GDM1 (cell line): ENCODE data around the gene ATP10A.

ENCODE experiments used
- DNase-seq: peaks from one replicate; lab custom pipeline; 2025; lab: John Stamatoyannopoulos, UW

ATP10A gene

DNA sequence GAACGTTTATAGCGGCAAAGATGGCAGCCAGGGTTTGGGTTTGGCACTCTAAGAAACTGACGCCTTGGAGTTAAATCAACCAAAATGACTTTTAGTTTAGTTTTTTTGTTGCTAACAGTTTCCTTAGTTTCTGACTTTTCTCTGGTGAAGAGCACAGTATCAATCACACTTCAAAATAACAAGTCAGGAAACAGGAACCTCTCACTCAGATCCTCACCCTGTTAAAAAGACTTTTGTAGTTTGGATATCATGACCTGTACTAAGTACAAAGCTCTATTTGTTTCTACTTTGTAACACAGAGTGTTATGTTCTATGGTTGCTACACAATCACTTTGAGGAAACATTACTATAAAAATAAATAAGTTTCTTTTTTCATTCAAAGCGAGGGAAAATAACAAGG is 51.1 kb downstream of the ATP10A start:
- no peak for DNase-seq

DNA sequence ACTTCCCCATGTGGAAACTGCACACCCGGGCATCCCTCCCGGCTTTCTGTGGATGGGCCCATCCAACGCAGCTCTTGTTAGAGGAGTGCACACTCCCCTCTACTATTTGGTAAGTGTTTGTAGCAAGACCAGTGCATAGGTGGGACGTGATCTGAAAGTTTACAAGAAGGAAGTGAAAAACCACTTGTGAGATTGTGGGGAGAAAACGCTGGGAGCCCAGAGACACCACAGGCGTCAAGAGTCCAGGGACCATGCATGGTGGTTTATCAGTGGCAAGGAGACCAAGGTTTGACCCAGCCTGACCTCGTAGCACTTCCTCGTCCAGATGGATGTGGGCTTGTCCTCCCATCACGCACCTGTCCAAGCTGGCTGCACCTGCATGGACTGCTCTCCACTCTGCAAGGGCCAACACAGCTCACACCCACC is 51.6 kb downstream of the ATP10A start:
- DNase-seq: no peak

DNA sequence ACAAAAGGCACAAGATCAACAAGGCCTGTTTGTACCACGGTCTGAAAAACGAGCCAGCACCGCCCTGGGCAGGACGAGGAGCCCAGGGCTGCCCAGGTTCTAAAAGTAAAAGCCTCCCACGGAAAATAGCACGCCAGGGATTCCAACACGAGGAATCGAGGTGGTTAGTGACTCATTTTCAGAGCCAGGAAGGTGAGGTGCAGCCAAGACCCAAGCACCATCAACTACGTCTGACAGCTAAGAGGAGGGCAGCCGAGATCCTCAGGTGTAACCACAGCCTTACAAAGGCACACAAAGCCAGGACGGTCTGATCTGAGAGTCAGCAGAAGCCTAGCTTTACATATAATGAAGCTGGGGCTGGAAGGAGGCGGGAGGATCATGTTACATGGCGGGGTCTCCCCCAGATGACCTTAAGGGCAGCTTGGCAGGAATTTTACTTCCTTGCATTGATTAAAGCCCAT is 52.5 kb downstream of the ATP10A start:
- no peak for DNase-seq

DNA sequence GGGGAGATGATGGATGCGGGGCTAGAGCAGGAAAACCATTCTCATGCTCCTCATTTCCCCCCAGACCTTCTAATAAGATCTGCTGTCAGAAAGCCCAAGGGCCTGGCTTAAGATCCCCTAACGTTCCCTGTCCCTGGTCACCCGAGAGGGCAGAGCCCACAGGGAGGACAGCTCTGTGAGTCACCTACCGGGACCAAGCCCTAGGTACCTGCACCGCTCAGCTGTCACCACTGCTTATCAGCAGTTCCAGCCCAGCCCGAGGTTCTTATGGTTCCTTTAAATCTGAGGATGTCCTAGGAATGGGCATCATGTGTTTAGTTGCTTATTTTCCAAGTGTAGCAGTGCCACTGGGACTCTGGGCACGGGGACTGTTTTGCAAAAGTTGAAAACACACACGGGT is 53.0 kb downstream of the ATP10A start:
- no peak for DNase-seq

DNA sequence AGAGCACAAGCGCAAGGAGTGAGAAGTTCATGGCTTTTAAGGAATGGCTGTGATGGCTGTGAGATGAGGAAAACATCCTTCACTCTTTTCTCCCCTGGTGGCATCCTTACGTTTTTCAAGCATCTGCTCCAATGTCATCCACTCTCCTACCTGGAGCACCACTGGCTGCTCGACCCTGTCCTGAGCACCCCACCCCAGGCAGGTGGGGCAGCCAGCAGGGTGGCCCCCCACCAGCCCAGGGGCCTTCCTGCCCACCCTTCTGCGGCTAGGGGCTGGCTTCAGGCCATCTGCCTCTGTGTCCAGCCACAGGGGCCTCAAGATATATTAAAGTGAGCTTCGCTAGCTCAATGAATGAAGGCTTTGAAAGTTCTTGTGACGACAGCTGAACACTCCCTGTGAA is 56.1 kb downstream of the ATP10A start:
- DNase-seq: no peak

DNA sequence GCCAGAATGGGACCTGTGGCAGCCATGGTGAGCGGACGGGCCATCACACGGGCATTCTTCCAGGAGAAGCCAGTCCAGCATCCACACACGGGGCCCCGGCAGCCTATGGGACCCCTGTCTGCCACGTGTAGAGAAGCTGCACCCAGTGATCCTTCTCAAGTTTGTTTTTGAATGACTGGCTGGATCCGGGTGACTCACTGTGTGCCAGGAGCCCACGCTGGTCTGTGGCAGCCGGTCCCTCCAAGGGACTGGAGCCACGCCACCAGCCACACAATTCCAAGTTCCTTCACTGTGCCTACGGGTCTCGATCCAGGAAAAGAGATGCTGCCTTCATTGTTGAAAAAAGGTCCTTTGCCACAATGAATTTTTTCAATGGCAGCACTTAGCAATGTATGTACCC is 58.1 kb downstream of the ATP10A start:
- no peak for DNase-seq

DNA sequence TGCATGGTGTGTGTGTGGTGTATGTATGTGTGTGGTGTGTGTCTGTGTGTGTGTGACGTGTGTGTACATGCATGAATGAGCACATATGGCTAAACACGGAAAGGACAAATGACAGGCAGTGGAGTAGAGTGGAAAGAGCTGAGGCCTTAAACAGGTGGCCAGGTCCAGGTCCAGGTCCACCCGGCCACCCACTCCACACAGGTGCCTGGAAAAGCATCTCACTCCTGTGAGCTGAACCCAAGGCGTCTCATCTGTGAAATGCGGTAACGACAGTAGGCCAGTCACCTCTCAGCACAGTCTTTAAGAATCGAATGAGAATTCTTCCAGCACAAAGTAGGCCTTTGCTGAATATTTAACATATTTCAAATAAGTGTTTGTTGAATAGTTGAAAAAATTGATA is 58.7 kb downstream of the ATP10A start:
- DNase-seq: no peak

DNA sequence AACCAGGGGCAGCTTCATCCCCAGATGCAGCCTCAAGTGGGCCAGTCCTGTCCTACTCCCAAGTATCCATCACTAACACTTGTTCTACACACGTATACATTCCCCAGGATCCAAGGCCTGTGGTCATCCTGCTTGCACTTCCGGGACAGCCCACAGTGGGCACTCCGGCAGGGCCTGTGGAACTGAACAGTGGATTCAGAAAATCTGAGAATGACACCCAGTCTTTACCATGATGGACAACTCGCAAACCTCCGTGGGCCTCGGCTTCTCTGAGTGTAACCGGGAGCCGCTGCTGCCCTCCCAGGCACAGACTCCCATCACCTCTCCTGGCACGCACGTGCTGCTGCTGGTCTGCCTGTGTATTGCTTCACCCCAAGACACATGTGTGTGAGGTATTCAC is 59.6 kb downstream of the ATP10A start:
- DNase-seq: no peak

DNA sequence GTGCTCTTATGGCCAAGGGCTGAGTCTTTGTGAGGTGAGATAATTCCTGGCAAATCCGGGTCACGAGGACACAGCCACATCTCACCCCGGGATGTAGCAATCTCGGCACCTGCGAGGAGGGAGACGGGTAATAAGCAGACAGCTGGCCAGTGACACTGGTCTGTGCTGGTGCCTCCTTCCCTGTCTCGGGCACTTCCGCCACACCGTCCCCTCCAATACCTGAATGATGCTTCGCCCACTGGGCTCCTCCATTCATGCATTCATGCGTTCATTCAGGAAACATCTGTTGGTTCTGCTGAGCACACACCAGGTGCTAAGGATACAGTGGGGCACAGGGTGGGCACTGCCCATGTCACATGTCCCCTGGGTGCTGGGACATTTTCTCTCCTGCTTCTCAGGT is 60.1 kb downstream of the ATP10A start:
- no peak for DNase-seq

DNA sequence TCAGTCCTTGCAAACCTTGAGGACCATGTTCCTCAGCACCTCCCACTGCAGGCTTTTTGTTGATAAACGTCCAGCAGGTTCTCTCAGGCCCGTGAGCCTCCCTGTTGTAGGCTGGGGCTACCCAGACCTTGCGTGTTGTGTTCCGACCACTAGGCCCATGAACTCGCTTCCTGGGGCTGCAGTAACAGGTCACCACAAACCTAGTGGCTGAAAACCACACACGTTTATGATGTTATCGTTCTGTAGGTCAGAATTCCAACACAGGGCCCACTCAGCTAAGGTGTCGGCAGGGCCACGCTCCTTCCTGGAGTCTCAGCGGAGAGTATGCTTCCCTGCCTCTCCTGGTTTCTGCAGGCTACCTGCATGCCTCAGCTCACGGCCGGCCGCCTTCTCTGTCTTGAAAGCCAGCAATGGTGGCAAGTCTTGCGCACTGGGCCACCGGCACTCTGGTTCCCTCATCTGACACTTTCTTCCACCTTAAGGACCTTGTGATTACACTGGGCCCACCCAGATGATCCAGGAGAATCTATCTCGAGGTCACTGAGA is 60.8 kb downstream of the ATP10A start:
- DNase-seq: no peak

DNA sequence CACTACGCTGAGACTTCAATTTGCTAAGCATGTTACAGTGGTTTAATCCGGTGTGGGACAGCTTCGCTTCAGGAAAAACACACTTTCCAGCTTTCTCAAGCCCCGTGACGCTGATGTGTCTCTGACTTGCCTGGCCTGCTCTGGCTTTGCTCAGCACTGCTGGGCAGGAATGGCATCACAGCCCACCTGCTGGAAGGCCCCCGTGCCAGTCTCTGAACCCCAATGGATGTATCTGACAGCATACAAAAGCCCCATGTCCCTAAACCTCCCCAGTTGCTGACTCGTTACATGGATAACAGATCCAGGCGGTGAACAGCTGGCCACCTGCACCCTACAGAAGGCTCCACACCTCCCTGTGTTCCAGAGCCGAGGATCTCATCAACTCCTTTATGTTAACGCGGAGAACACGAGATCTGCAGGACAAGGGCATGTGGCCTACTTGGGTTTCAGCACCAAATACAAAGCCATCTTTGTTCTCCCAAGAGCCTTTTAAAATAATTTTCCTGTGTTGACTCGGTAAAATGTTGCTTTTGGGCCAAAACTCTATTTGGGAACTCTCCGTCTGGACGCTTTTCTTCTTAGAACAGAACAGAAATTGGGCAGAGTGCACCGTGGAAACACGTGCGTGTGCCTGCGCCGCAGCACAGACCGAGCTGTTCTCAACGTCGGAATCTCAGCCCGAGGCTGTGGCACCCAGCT is 61.4 kb downstream of the ATP10A start:
- no peak for DNase-seq

DNA sequence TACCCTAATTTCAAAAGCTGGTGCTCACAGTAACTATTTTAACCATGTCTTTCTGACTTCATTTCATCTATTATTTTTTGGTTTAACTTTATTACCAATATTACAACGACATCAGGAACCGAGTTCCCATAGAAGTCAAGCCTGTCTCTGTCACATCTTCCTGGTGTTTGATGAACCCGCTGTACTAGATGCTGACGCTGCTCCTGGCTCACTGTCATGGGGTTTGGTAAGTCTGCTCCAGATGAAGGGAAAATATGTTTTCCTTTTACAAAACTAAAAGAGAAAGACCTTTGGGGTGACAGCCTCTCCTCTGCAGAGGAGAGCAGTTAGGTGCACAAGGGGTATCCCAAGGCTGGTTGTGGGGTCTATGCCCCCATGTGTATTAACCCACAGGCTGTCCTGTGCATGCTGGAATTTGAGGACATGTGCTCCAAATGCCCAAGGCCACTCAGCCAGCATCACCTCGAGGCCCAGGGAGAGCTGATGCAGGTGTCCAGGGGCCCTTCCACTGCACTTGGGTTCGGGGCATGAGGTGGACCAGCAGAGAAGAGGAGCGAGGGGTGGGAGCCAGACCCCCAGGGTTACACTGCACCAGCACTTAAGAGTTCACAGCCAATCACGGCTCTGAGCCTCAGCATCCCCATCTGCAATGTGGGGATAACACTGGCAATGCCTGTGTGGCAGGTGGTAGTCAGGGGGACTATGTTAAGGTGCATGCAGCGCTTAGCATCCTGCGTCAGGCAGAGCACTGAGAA is 62.2 kb downstream of the ATP10A start:
- DNase-seq: no peak

DNA sequence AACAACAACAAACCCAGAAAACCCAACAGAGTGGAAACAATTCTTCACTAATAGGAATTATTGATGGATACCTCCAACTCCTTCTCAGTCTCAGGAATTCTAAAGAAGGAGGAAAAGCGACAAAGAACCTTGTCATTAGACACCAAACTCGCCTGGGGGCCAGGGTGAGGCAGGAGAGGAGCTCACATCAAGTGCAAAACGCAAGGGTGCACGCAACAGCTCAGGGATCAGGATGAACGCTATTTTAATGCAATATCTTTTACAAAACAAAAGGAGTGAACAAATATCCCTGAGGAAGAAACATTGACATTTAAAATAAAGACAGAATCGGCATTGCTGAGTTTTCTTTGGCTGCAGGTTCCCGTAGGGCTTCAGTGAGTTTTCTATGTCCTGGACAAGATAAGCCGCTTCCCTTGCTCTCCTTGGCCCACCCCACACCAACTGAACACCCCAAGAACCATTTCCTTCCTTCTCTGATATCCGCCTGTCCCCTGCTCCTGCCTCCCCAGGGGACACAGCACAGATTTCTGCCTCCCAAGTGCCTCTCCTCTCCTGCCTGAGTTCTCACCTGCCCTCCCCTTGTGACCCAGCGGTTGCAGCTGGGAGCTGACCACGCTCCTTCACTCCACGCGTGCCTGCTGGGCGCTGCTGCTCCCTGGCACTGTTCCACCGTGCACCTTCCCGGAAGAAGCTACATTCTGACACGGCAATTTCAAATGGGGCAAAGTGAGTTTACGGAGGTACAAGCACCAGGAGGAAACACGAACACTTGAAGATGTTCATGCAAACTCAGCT is 63.0 kb downstream of the ATP10A start:
- DNase-seq: no peak

DNA sequence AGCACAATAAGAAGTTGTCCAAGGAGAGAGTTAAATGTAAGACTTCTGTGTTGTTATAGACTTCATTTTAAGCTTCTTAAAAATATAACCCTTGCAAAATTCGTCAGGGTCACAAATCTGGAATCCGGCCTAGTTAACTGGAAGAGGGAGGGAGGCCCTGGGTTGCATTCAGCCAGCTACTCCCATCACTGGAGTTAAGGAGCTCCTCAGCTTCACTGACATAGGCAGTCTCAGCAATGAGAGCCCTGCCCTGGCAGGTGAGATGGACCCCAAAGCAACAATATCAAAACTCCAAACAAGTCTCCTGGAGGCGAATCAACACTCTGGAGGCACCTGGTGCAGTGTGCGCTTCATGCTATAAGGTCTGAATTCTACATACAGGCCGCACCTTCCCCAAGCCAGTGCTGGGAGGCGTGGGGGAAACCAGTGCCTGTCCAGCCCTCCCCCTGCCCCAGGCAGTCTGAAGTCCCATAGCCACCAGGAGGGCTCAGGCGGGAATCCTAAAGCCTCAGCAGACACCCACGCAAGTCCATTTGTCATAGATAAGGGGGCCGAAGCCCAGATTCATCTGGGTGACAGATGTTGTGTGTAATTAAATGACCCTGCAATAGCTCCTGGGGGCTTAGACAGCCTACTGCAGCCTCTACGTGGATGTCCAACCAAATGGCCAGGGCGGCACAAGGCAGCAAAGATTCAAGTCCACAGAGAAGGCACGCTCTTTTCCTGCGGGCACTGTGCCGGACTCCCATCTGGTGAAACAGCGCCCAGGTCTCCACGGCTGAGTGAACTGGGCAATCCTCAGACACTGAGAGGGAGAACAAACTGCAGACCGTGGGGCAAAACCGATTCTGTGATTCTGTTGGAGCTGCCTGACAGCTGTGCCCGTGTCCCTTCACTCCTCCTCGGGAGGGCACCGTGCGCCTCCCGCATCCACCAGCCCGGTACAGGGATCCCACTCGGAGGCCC is 64.9 kb downstream of the ATP10A start:
- no peak for DNase-seq

DNA sequence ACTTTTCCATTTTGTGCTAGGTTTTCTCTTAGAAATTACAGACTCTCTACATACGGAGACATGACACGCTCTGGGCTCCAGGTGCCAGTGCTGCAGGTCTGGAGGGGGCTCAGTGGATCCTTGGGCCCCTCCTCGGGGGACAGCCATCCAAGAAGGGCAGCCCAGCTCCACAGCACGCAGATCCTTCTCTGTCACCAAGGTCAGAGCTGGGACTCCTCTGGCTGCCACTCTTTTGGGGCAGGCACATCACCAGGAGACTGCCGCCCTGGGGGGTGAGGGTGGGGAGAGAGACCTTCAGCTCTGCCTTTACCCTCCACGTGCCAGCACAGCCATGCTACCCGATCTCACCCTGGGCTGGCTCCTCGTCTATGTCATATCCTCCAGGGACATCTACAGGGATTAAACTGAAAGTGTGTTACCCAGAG is 65.6 kb downstream of the ATP10A start:
- DNase-seq: no peak

DNA sequence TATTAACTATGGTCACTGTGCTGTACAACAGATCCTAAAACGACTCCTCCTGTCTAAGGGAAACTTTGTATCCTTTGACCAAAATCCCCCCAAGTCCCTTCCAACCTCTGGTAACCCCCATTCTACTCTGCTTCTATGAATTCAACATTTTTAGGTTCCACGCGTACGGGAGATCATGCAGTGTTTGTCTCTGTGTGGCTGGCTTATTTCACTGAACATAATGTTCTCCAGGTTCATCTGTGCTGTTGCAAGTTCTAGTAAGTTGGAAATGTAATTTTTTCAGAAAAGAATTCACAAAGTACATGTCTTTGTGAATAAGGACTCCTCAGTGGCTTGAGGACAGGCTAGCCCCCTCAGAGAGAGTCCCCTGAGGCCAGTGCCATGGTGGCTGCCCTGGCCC is 66.1 kb downstream of the ATP10A start:
- no peak for DNase-seq

DNA sequence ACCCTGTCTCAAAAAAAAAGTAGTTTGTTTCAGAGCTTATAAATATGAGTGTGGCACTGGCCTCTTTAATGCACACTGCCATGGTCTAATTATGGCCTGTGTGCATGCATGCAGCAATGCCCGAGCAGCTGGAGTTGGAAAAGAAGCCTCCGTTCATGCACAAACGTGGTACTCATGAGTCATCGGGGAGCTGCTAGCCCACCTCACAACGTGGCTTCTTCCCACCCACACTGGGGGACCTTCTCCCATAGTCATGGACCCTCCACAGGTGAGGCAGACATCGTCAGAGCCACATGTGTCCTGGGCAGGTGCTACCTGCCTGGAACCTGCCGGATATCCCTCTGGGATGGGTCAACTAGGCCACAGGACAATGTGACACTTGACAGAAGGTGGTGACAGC is 66.7 kb downstream of the ATP10A start:
- DNase-seq: no peak

DNA sequence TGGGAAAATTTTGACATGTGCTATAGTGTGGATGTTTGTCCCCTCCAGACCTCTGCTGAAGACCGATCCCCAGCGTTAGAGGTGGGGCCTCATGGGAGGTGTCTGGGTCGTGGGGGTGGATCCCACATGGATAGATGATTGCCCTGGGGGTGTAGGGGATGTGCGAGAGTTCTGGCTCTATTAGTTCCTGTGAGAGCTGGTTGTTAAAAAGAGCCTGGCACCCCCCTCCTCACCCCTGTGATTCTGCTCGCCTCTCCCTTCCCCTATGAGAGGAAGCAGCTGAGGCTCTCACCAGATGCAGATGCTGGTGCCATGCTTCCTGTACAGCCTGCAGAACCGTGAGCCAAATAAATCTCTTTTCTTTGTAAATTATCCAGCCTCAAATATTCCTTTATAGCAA is 67.4 kb downstream of the ATP10A start:
- peak; percentile 59 for DNase-seq

DNA sequence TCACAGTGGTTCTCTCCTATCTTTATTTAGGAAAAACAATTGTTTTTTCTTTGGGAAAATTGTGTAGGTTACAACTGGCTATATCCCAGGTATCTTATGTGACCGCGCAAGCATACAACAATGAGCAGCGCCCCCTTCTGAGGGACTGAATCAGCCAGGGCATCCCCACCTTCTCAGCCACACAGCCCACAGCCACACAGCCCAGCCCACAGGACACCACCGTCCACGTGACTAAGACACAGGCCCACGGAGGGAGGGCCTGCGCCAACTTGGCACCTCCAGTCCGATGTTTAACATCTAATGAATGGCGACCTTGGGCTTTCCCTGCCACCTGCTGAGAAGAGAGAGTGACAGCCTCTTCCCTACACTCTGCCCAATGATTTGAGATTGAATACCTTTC is 68.1 kb downstream of the ATP10A start:
- DNase-seq: no peak

DNA sequence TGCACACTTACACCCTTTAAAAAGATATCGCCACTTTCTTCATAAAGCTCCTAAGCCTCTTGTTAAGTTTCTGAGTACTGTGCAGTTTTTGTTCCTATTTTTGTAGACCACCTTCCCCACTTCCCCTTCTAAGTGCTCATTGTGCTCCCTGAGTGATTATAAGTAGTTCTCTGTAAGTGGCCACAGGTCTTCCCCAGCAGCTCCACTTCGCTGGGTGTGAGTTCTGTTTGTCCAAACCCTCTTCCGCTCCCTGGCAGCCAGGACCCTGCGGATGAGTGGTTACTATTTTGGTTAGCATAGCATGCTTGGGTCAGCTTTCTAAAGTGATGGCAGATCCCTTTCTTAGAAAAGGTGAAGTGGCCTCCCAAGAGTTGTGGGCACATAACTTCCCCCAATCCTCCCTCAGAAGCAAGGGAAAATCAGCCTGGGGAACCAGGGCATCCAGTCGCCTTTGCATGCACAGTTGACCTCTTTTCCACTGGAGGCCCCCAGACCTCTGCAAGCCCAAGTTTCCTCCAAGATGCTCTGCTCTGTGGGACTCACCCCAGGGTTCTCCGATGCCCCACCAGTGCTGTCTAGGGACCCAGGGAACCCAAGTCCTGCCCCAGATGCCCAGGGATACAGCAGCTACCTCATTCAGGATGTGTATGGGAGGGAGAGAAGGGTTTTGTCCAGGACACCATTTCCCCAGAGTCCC is 69.6 kb downstream of the ATP10A start:
- peak; percentile 84 for DNase-seq

DNA sequence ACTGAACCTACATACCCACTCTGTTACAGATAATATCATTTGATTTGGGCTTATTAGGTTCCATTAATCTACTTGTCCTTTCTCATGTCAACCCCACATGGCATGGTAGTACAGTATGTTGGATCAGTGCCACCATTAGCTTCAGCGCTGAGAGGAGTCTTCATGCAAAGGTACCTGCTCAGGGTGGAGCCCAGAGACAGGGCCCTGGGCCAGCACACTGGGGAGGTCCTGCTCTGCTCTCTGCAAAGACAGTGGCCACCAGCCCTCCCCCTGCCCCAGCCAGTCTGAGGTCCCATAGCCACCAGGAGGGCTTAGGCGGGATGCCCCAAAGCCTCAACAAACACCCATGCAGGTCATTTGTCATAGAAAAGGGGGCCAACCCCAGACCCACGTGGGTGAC is 71.0 kb downstream of the ATP10A start:
- DNase-seq: no peak
